Ovary (tissue), 3 donors: ENCODE data around the gene SRRM1.

ENCODE experiments used
- CTCF ChIP-seq, 3 donors: fragments of 450-650 bp in 2 of 3; fragments of 200-600 bp in 1 of 3; IDR thresholded peaks; one replicate each; pipeline versions ENCODE4 v1.5.1 to v1.8.0; 2016 to 2022; ENCODE audit warnings: antibody characterized with exemption in 3 of 3, mild to moderate bottlenecking in 1 of 3
- EP300 ChIP-seq: sonication (generic); formaldehyde crosslinking; IDR thresholded peaks from one replicate; pipeline ENCODE4 v1.6.1; 2017; ENCODE audit warnings: antibody characterized with exemption
- POLR2A ChIP-seq: fragments of 450-650 bp; IDR thresholded peaks from one replicate; pipeline ENCODE4 v1.6.1; 2017; ENCODE audit warnings: antibody characterized with exemption, mild to moderate bottlenecking, moderate library complexity
- donor health status: DM: no; HTN: no; CAD: no.

- TF ChIP-seq POLR2A, result peak; percentile 99
- TF ChIP-seq CTCF (IDR thresholded peaks at IDR 0.05), result peak in 2 of 3 donors; percentile 14 to 29
- TF ChIP-seq EP300, result peak; percentile 88
These were observed at the start of gene SRRM1 for GRCh38 chr1:24642481-24643362.
